AG08395 (cell line): ENCODE data around the gene FAM32A.
"Not testable (repeated sequence)": the region's sequence is repeated elsewhere in the genome, so short reads cannot be mapped to it uniquely, and the experiment has no call there.

ENCODE experiments used
- DNase-seq: peaks from one replicate; pipeline ENCODE4 v3.0.0; 2012; ENCODE audit warnings: mixed read lengths, low spot score

Gene FAM32A

DNA sequence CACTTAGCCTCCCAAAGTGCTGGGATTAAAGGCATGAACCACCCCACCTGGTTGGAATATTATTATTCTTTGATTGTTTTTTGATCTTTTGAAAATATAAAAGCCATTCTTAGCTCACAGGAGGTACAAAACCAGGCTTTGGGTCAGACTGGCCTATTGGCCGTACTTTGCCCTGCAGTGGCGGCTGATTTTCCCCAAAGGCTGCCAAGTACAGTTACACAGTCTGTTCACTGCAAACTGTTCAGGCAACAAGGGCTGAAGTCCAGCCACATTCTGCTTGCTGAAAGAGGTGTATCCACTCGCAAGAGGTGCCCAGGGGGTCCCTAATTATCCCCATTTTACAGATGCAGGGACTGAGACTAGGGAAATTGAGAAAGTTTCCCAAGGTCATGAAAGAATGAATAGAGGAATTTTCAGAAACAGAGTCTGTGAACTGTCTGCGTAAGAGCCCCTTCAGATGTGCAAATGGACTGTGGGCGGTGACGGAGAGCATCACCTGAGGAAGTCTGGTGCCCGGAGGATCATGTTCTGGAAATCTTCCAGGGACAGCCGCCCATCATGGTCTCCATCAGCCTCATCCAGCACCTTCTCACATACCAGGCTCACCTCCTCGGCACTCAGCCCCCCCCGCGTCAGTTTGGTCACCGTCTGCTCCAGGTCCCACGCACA is 20.9 kb upstream of the FAM32A start:
- no peak for DNase-seq

DNA sequence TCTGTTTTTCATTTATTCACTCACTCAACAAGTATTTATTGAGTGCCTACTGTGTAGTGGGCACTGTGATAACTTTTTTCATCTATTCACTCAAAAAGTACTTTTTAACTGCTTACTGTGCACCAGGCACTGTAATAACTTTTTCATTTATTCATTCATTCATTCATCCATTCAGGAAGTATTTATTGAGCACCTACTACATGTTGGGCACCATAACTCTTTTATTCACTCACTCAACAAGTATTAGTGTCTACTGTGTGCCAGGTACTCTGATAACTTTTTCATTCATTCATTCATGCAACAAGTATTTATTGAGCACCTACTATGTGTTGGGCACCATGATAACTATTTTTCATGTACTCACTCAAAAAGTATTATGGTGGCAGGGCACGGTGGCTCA is 18.8 kb upstream of the FAM32A start:
- DNase-seq: no peak

DNA sequence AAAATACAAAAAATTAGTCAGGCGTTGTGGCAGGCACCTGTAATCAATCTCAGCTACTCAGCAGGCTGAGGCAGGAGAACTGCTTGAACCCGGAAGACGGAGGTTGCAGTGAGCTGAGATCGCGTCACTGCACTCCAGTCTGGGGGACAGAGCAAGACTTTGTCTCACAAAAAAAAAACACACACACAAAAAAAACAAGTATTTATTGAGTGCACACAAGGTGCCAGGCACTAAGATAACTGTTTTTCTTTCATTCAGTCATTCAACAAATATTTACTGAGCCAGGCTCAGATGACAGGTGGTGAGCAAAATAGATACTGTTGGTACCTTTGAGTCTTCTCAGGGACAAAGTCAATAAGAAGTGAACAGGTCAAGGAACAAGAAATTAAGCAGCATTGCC is 18.2 kb upstream of the FAM32A start:
- no peak for DNase-seq

DNA sequence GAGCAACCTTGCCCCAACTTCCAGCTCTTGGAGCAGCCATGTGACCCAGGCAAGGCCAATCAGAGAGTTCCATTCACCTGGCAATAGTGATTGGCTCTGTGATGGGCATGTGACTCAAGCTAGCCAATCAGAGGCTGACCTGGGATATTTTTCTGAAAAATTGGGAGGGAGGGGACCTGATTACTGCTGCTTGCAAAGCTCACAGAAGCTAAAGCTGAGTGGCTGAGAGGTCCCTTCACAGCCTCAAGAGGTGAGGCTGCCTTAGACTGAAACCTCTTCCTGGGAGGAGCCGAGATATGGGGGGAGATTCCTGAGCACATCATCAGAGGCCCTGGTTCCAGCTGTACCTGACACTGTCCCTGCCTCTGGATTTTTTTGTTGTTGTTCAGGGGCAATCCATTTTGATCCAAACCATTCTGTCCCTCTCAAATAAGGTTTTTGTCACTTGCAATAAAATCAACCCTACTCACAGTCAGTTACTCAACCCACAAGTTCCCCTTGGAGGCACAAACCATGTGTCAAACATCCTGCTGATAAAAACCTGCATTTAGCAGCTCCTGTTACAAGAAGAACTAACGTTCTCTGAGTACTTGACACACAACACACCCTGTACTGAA is 16.6 kb upstream of the FAM32A start:
- DNase-seq: no peak

DNA sequence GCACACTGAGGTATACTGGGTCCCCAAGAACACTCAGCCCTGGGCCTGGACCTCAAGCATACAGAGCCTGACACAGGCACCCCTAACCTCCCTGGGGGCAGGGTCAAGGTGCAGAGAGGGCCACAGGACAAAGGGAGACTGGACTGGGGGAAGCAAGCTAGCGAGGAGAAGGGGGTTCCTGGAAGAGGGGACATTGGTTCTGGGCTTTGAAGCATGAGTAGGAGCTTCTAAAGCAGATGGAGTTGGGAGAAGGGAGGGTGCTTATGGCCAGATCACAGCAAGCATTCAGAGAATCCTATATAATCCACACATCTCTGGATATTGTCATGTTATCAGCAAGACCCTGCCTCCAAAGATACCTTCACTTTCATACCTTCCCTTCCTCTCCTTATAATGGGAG is 15.1 kb upstream of the FAM32A start:
- DNase-seq: no peak

DNA sequence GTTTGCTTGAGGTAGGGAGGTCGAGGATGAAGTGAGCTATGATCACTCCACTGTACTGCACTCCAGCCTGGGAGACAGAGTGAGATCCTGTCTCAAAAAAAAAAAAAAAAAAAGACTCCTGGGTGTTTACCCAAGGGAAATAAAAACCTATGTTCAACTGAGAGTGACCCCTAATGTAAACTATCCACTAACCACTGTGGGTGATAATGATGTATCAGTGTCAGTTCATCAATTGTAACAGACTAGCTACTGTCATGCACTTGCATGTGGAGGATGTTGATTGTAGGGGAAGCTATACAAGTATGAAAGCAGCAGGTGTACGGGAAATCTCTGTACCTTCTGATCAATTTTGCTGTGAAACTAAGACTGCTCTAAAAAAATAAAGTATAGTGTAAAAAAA is 9.3 kb upstream of the FAM32A start:
- DNase-seq: no peak

DNA sequence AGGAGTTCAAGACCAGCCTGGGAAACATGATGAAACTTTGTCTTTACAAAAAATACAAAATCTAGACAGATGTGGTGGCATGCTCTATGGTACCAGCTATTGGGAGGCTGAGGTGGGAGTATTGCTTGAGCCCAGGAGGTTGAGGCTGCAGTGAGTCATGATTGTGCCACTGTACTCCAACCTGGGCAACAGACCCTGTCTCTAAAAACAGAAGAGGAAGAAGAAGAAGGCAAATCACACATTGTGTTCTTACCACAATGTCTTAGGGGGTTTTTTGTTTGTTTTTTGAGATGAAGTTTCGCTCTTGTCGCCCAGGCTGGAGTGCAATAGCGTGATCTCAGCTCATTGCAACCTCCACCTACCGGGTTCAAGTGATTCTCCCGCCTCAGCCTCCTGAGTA is 6.3 kb upstream of the FAM32A start:
- DNase-seq: not testable (repeated sequence)

DNA sequence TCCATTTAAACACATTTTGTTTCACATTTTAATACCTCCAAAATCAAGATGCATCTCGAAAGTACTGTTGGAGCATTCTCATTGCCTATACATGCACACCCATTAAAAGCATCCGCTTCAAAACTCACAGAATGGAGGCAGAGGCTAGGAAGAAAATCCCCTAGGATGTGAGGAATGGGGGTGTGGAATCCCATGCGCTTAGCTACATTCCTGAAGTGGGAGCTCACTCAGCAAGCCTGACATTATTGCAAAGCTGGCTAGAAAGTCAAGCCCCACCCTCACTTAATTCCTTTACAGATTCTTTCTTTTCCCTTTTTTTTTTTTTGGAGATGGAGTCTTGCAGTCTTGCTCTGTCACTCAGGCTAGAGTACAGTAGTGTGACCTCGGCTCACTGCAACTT is 4.6 kb upstream of the FAM32A start:
- peak; percentile 90 for DNase-seq

DNA sequence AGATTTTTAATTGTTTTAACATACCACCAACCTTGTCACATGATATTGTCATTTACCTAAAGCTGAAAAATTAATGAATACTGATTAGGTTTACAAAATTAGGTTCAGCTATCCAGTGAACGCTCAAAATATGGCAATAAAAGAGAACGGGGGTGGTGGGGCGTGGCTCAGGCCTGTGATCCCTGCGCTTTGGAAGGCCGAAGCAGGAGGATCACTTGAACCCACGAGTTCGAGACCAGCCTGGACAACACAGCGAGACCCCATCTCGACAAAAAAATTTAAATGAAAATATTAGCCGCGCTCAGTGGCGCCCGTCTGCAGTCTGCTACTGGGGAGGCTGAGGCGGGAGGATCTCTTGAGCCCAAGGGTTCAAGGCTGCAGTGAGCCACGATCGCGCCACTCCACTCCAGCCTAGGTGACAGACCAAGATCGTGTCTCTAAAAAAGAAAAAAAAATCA is 516 bp upstream of the FAM32A start:
- DNase-seq: no peak

DNA sequence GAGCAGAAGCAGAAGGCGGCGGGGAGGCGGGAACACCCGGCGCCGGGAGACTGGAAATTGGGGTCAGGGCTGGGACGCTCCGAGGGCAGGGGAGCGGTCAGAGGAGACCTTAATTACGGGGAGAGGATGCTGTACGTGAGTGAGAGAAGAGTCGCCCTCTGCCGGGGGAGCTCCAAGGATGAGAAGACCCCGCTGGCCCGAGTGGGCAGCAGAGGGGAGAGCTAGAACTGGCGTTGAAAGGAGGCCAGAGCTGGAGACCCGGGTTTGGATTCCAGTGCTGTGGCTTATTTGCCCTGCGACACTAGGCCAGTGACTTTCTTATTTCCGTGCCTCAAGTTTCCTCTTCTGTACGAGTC is 536 bp downstream of the FAM32A start:
- peak; percentile 44 for DNase-seq

DNA sequence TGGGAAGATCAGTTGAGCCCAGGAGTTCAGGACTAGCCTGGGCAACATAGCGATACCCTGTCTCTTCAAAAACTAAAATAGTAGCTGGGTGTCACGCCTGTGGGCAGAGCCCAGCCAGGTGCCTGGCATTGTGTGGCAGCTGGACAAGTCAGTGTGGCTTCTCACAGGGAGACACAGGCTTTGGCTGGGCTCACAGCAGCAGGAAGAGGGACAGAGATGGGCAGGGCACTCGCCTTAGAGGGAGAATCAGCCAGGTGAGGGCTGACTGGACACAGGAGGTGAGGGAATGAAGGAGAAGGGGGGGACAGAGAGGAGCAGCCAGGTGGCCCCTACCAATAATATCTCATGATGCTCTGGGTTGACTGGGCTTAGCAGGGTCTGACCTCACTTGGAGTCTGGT is 3.3 kb downstream of the FAM32A start:
- no peak for DNase-seq

DNA sequence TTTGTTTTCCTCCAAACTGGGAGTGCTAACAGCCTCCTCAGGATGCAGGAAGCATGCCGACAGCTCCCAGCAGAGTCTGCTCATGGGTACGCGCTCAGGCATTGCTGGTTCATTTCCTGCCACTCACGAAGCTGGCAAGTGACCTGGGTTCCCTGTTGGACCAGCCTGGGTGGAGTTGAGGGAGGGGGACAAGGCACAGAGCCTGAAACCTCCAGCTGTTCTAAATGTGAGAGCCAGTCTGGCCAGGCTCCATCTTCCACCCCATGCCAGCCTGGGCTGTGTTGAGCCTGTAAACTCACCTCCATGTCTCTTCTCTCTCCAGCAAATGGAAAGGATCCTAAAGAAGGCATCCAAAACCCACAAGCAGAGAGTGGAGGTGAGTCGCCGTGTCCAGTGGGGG is 5.0 kb downstream of the FAM32A start:
- no peak for DNase-seq

DNA sequence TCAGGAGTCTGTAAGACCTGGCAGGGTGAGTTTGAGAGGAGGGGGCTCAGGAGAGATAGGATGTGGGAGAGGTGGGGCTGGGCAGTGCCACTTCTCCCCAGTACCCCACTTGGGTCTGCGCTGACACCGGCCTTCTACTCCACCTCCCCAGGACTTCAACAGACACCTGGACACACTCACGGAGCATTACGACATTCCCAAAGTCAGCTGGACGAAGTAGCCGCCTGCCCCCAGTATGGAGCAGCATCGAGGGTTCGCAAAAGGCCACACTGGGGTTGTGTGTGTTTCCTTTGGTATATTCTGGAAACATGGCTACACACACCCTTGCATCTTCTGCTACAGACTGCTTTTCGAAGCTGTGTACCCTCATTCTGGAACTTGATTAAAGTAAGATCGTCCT is 5.5 kb downstream of the FAM32A start:
- no peak for DNase-seq

DNA sequence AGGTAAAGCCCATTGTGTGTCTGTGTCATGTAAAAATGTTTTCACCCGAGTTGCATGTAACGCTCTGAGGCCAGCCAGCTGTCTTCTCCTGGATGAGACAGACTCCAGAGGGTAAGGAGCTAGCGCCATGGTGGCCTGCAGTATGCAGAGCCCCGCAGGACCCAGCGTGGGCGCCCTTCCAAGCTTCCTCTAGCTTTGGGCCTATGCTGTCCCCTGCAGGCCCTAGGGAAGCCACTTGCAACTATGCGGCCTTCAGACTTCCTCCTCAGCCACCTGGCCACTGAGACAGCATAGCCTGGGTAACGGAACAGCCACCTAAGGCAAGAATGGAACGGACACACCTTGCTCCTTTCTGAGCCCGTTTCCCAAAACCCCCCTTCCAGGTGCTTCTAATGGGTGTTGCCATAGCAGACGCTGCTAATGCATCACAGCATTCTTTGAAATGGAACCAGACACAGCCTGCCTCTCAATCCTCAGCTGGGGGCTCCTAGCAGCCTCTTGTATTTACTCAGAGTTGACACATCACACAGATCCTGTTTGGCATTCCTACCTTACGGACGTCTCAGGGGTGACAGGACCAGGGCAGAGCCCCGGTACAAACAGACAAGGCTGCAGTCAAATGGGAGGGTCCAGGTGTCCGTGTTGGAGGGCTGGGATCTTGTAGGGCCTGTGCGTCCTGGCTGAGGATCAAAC is 6.2 kb downstream of the FAM32A start:
- DNase-seq: no peak

DNA sequence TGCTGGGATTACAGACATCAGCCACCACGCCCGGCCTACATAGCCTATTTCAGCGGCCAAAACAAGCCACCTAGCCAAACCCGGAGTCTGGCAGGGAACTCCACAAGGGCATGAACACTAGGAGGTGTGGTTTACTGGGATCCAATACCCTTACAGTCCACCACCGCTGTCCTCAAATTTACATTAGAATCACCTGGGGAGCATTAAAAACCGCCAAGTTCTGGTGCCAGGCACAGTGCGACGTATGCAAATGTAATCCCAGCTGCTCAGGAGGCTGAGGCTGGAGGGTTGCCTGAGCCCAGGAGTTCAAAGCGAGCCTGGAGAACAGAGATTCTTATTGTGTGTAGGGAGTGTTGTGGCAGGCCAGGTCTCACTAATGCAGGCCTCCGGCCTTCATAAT is 8.3 kb downstream of the FAM32A start:
- DNase-seq: no peak

DNA sequence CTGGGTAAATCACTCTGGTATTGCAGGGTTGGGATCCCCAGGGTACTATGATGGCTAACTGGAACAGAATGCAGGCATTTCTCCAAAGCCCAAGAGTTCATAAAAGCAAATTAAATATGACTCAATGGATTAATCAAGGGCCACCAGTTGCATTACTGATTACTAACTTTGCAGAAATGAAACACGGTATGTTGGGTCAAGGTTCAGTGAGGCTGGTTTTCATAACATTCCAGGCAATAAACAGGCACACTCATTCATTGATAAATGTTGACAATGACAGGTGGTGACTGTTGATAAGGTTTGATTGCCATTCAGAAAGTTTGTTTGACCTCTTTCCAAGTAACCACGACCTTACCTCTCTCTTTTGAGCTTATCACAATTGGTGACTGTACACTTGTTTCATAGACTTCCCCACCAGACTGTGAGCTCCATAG is 12.0 kb downstream of the FAM32A start:
- peak; percentile 91 for DNase-seq

DNA sequence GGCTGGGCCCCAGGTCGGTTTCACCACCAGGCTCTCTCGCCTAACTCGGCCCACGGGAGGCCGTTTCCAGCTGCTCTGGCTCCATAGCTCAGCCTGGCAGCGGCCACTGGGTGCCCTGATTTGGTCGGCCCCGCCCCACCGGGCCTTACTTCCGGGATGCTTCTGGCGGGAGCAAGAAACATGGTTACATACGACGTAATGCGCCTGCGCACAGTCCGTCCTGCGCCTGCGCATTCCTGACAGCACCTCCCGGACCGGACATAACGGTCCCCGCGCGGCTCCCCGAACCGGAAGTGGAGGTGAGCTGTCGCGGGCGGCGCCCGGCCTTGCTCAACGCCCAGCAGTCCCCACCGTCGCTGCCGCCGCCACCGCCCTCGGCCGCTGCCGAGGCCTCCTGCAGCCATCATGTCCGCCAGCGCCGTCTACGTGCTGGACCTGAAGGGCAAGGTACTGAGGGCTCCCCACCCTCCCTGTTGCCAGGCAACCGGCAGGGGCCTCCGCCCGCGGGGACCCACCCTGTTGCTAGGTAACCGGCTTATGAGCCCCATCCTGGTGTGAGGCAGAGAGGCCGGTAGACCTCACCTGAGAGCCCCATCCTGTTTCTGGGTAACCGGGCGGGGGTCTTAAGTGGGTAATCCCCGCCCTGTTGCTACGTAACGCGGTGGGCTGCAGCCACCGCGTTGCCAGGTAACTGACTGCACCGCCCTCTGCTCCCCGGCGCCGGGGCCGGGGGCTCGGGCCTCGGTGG is 12.6 kb downstream of the FAM32A start, which contains the start of gene AP1M1:
AP1M1 (plus strand) TSS at position 290 of the 748 bp plus-strand sequence; CDS start at position 406, 116 bp downstream.
- peak; percentile 98 for DNase-seq

DNA sequence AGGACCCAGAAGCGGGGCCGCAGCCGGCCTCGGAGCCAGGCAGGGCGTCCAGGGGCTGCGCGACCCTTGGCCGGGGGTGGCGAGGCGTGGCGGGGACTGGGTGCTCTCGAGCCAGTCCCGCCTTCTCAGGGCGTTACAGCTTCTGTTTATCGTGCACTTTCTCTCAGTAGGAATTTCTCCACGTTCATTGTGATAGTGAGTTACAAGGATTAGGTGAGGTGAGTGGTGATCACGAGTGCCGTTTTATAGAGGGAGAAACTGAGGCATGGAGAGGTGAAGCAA is 13.1 kb downstream of the FAM32A start:
- no peak for DNase-seq

DNA sequence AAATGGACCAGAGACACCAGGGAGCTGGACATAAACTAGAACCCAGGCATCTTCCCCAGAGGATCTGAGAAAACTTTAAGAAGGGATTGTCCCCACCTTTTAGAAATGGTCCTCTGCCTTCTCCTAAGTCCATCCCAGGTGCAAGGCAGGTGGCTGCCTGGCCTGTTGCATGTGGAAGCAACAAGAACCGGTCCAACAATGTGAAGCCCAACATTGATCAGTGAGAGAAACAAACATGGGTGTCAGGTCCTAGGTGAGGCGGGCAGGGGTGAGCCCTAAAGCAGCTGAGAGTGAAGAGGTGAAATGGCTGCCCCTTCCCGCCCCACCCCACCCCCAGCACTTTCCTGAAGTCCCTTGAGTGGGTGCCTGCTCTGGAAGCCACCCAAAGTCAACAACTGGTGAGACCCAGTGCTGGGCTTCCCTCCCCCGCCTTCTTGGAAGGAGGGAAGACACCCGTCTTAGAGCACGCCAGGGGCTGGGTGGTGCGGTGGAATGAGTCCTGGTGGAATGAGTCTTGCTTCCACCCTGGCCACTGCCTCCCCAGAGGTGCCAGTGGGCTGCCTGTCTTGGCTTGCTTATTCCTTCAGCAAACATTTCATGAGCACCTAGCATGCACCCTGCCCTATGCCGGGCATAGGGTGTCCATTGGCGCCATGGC is 14.2 kb downstream of the FAM32A start:
- no peak for DNase-seq

DNA sequence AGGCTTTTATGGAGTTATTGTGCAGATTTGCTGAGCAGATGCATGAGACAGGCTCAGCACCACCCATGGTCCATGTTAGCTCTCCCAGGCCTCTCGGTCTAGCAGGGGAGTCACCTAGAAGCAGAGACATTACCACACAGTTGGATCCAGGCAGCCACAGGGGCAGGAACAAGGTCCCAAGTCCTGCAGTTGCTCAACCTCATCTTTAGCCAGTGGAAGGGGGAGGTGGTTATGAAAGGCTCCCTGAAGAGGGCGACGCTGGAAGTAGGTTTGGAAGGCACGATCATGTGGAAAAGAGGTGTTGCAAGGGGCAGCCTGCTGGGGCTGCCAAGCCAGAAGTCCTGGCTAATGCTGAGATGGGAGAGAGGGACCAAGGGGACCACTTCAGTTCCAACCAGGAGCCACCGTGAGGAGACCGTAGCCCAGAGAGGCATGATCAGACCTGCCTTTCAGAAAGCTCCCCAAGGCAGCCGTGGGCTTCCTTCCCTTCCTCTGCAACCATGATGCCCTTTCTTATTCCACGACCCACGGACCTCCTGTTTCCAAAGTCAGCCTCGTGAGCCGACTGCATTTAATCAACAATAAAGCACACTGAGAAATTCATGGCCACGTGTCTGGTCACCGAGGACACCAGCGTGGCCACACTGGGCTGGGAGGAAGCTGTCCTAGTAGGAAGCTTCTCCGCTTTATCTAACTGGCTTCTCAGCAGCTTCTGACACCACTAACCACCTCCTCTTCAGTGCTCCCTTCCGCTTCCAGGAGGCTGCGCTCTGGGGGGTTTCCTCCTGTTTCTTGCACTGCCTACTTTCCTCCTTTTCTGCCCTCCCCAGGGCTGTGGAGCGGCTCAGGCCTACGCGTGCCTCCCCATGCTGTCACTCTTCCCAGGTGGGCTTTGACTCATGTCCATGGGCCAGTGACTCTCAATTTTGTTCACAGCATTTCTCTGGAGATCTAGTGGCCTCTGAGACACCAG is 15.1 kb downstream of the FAM32A start:
- DNase-seq: peak; percentile 41

DNA sequence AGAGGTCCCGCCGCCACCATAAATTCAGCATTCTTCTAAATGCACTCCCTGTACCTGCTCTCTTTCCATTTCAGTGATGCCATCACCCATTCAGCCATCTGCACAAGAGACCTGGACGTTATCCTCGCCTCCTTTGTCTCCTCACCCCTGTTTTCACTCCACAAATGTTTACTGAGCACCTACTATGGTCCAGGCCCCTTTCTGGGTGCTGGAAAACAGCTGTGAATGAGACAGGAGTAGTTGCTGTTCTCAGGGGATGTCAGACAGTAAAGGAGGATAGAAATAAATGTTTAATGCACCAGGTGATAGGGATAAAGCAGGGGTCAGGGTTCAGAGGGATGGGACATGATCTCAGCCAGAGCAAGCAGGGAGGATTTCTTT is 15.8 kb downstream of the FAM32A start:
- no peak for DNase-seq
